Stimulated activated CD4-positive, alpha-beta T cell treated with anti-CD3 and anti-CD28 coated beads, Interleukin-1b, Interleukin-23, amount 100 ng/mL, for 24 hours (primary cell): ENCODE data around the gene KBTBD12.
"Not testable (repeated sequence)": the region's sequence is repeated elsewhere in the genome, so short reads cannot be mapped to it uniquely, and the experiment has no call there.

ENCODE experiments used
- DNase-seq, 4 experiments: peaks; one replicate each; pipeline ENCODE4 v3.0.0-alpha.2; 2020; ENCODE audit warnings: low read depth in 4 of 4, low spot score in 1 of 4

The KBTBD12 gene

GRCh38 chr3:127915115-127915936, at the start of gene KBTBD12:
TSS of gene KBTBD12 (plus strand) at chr3:127915232. CDS start at chr3:127923062, 7,830 bp downstream.
- no peak for DNase-seq

GRCh38 chr3:127865941-127866340, 49.1 kb upstream of the KBTBD12 start:
- no peak for DNase-seq

- no peak for DNase-seq
These were observed 47.6 kb upstream of the KBTBD12 start for GRCh38 chr3:127867412-127867811.

DNA sequence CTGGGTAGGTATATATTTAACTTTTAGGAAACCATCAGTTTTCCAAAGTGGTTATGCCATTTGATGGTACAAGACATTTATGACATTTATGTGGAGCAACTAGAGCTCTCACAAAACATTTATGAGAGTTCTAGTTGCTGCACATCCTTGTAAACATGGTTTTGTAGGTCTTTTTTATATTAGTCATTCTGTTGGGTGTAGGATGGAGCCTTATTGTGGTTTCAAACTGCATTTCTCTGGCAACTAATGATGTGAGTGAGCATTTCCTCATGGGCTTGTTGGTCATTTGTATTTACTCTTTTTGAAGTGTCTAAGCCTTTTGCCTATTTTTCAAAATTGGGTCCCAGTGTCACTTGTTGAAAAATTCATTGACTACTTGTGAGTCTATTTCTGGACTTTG, 47.0 kb upstream of the KBTBD12 start:
- DNase-seq, result no peak

DNA sequence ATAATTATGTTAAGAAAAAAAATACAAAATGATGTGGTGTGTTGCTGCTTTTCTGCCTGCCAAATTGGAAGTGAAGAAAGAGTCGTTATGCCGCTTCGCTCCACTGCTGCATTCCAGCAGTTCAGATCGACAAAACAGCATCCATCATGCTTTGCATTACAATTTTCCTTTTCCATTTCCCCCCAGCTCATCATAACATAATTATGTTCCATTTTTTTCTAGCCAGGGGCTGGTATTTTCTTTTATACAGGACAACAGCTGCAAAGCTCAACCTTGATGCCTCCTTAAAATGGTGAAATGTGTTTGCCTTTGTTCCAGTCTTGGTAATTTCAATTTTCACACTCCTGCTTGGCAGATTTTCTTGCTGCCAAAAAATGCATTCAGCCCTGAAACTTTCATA, 44.9 kb upstream of the KBTBD12 start:
- no peak for DNase-seq

- DNase-seq, result not testable (repeated sequence)
These were observed 40.9 kb upstream of the KBTBD12 start for GRCh38 chr3:127874097-127874496.

DNA sequence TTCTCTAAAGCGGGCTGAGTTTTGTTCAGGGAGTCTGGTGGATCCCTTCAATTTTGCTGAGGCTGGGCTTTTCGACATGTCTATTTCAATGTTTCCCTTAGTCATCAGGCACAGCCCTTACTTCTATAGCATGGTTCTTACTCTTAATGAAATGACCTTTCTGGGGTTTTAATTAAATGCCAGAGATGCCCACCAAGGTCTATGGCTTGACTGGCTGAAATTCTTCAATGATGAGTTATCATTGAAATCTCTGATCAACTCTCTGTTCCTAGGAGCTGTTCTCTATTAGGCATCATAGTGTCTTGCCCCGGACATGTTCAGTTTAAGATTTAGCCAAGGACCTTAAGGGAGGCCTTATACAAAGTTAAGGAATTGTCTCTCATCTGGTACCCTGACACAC, 33.4 kb upstream of the KBTBD12 start:
- DNase-seq, result no peak

GRCh38 chr3:127884041-127884440, 31.0 kb upstream of the KBTBD12 start:
- DNase-seq, result no peak

DNA sequence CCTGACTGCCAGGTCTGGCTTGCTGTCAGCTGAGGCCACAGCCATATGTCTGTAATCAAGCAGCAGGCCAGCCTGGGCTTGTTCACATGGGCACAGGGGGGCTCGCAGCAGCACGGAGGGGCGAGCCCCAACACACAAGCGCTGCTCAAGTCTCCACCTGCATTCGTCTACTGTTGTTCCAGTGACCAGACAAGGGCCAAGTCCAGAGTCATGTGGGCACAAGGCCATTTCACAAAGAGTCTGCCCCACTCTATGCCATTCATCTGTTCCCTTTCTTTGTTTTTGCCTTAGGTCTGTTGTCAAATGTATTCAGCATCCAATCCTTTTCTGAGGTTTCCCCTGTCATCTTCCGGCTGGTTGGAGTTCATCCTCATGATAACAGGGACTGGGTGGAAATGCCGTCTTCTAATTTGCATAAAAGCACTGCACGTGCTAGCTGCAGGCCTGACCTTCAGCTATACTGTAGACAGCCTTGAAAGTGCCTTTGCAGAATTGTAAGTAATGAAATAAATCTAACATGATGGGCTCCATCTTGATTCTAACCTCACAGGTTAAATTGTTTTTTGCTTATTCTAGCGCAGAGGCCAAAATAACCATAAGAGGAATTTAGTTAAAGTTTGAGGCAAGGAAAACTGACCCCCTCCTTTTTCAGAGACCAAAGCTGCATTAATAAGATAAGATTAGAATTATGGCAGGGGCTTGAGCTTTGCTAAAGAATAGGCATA, 28.6 kb upstream of the KBTBD12 start:
- DNase-seq, result no peak

GRCh38 chr3:127886956-127887231, 28.1 kb upstream of the KBTBD12 start:
- no peak for DNase-seq

- no peak for DNase-seq
These were observed 27.7 kb upstream of the KBTBD12 start for GRCh38 chr3:127887321-127887720.

GRCh38 chr3:127888156-127888555, 26.9 kb upstream of the KBTBD12 start:
- no peak for DNase-seq

- DNase-seq, result no peak
These were observed 26.4 kb upstream of the KBTBD12 start for GRCh38 chr3:127888564-127889107.

GRCh38 chr3:127889461-127889863, 25.6 kb upstream of the KBTBD12 start:
- no peak for DNase-seq

DNA sequence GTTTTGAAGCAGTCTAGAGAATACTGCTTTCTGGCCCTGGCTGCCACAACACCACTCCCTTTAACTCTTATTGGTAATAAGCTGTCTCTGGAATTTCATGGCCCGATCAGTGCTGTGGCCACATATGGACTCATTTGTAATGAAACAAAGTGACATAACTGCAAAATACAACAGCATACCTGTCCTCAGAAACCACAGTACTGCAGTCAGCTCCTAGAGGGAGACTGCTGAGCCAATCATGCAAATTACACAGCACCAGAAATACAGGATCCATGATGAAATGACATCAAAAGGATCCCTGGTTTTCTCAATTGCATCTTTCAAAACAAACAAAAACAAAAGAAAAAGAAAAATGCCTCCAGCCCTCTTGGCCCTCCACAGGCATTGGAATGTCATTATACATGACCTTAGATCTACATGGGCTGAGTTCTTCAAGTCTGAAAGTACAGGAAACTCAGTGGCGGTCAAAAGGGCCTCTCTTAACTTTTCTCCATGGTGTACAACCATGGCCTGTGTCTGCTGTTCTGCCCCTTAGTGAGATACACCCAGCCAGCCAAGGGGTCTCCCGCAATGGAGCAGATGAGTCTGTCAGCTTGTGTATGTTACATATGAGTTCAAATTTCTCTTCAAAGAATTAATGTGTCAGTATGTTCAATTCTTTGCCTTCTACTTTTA, 24.9 kb upstream of the KBTBD12 start:
- DNase-seq, result no peak

- DNase-seq, result not testable (repeated sequence)
These were observed 24.3 kb upstream of the KBTBD12 start for GRCh38 chr3:127890651-127891290.

DNA sequence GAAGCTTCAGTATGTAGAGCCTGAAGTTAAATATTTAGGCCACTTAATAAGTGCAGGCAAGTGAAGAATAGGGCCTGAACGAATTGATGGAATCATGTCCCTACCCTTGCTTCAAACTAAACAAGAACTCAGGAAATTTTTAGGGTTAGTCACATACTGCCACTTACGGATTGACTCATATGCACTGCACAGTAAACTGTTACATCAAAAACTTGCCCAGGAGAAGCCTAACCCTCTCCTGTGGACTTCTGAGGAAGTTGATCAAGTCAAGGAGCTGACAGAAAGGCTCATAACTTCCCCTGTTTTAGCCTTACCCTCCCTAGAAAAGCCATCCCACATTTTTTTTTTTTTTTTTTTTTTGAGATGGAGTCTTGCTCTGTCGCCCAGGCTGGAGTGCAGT, 20.6 kb upstream of the KBTBD12 start:
- no peak for DNase-seq

- DNase-seq, result no peak
These were observed 15.8 kb upstream of the KBTBD12 start for GRCh38 chr3:127899200-127899599.

DNA sequence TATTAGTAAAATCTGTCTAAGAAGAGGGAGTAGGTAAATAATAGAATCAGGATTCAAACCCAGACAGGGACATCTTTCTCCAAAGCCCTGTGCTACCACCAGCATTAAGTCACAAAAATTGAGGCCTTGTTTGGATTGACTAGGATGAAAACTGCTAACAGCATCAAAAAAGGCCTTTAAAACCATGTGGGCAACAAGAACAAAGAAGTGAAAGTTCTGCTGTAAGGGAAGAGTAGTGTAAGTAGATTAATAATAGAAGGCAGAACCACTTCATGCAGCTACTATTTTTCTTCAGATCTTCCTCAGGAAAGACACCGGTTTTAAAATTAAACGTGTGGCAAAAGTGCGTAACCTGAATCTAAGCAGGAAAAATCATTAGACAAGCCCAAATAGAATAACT, 15.3 kb upstream of the KBTBD12 start:
- no peak for DNase-seq

DNA sequence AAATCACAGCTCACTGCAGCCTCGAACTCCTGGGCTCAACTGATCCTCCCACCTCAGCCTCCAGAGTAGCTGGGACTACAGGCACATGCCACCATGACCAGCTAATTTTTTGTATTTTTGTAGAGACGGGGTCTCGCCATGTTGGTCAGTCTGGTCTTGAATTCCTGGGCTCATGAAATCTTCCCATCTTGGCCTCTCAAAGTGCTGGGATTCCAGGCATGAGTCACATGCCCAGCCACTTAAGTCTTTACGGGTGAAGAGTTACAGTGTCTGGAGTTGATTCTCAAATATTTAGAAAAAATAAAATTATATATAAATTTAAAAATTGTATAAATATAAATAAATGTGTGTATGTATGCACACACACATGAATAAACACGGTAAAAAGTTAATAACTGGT, 14.5 kb upstream of the KBTBD12 start:
- no peak for DNase-seq

DNA sequence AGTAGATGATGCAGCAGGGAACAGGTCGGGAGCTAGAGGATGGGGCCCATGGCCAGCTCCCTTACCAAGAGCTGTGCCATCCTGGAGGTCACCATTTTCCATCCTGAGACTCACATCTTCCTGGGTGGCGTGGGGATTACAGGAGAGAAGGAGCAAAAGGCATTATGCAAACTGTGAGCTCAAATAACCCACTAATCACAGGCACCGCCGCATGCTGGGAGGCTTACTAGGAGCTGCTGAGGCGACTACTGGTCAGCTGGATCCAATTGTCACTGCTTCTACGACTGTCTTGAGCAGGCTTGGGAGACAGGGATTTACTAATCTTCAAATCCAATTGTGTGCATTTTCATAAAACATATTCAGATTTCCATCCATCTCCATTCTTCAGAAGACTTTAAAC, 12.5 kb upstream of the KBTBD12 start:
- no peak for DNase-seq
